ENCODE measurements around the gene KLHDC2.

- no peak for TF ChIP-seq CTCF (IDR thresholded peaks at IDR 0.05; ENCODE audit: low read depth, low read length, poor library complexity, severe bottlenecking)
- TF ChIP-seq EZH2phosphoT487 (IDR thresholded peaks at IDR 0.05; ENCODE audit: borderline replicate concordance, low read length) = no peak
Observed at GRCh38 chr14:49768301-49769121, 558 bp downstream of the KLHDC2 start.

Data from DOHH2 (cell line).